ENCODE measurements around the gene PHF2. TPM values are rescaled to one million over a fixed set of nuclear protein-coding genes. Genes with fewer than 3 reads are reported as not detected.

Gene PHF2
- total RNA-seq, 1 donor from 2014 or later: 14.2 TPM

- no peak for DNase-seq (ENCODE audit: low read depth, low spot score)
Observed at GRCh38 chr9:93585695-93586094, 9.3 kb downstream of the PHF2 start.

DNA sequence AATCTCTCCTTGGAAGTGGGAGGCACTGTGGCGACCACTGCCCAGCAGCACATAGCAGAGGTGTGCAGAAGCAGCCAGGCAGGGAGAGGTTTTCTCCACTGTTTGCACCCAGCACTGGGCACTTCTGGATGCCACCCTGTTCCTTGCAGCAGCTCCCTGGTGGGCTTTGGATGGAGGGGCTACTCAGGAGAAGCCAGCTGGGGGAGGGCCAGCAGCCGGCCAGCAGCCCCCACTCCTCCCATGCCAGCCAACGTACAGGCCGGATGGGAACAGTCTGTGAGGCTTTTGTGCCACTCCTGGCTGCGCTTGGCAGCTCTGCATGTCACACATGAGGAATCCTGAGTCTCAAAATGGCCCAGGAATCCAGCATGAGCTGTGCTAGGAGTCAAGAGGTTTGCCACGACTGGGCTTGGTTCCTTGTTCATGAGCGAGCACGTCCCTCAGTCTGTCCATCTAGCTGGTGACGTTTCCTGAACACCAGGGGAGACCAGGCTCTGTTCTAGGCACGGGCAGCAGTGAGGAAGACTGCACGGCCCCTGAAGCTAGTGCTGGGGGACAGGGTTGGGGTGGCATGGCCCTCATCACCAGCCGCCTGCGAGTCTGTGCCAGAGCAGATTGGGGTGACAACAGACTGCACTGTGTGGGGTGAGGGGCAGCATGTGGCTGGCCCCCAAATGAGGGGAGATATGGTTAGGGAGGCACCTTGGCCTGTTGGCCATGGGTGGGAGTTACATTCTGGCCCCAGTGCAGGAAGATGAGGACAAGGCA lies 10.1 kb downstream of the PHF2 start:
- no peak for DNase-seq (ENCODE audit: low read depth, low spot score)

DNA sequence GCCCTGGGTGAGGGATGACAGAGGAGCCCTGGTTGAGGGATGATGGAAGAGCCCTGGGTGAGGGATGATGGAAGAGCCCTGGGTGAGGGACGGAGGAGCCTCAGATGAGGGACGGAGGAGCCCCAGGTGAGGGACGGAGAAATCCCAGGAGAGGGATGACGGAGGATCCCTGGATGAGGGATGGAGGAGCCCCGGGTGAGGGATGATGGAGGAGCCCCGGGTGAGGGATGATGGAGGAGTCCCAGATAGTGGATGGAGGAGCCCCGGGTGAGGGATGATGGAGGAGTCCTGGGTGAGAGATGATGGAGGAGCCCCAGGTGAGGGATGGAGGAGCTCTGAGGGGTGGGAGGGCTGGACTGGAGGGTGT lies 10.9 kb downstream of the PHF2 start:
- DNase-seq (ENCODE audit: low read depth, low spot score): no peak

DNA sequence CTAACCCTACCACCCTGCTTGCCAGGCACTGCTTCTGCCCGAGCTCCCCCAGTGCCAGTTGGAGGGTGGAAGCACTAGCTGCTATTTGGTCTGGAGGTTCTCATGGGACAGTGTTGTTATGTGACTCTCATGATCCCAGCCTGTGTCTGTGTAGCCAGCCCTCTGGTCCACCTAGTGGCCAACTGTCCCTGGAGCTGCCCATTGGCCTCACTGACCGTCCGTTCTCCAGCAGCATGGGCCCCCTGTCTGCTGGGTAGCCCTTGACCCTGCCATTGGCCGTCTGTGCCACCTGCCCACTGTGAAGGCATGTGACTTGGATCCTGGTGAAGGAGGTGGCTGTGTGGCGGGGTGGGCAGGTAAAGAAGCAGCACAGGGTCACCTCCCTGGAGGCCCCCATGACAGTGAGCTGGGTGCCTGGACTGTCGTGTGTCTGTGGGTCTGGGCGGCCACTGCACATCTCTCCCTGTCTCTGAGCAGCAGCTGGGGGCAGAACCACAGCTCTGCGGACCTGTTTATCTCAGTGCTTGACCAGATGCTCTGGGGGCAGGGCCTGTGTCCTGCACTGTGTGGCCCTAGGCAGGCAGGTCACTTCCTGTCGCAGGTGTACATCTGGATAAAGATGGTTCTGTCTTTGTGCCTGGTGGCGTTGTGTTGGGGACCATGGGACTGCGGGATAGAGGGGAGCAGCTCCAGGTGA lies 11.4 kb downstream of the PHF2 start:
- DNase-seq (ENCODE audit: low read depth, low spot score): no peak

- DNase-seq (ENCODE audit: low read depth, low spot score): no peak
Observed at GRCh38 chr9:93588641-93589609, 12.5 kb downstream of the PHF2 start.

DNA sequence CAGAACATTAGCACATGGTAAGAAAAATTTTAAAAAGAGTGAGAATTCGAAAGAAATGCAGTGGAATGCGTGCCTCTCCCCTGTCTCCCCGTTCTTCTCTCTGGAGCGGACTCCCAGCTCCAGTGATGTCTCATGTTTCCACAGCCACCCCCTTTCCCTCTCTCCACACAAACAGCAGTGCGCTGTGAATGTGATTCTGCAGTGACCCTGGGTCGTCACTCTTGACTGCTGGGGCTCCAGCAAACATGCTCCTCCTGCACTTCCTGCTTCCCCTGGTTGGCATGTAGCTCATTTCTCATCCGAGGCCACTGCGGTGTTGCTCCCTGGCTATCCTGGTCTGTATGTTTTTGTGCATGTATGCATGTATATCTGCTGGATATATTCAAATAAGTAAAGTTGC lies 13.3 kb downstream of the PHF2 start:
- DNase-seq (ENCODE audit: low read depth, low spot score): no peak

DNA sequence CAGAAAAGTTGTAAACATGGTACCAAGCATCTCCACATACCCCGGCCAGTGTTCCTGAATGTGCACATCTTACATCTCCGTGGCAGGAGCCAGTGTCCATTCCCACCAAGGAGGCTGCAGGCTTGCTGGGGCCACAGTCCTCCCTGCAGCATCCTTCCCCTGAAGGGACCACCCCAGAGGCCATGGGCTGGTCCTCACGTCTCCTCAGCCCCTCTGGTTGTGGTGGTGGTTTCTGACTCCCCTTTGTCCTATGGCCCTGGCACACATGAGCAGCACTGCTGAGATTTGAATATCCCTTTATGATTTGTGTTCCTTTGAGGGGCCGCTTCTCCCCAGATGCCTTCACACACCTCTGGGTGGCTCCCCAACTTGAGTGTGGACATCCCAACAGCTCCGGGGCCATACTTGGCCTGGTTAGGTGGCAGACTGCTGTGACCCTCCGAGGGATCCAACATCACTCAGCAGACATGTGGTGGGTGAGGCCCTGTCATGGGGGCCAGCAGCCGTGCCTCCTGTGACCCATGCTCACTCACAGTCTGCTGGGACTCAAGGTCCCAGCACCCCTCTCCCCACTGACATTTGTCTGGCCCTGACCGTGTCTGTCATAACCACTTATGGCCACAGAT lies 14.3 kb downstream of the PHF2 start:
- no peak for DNase-seq (ENCODE audit: low read depth, low spot score)

DNA sequence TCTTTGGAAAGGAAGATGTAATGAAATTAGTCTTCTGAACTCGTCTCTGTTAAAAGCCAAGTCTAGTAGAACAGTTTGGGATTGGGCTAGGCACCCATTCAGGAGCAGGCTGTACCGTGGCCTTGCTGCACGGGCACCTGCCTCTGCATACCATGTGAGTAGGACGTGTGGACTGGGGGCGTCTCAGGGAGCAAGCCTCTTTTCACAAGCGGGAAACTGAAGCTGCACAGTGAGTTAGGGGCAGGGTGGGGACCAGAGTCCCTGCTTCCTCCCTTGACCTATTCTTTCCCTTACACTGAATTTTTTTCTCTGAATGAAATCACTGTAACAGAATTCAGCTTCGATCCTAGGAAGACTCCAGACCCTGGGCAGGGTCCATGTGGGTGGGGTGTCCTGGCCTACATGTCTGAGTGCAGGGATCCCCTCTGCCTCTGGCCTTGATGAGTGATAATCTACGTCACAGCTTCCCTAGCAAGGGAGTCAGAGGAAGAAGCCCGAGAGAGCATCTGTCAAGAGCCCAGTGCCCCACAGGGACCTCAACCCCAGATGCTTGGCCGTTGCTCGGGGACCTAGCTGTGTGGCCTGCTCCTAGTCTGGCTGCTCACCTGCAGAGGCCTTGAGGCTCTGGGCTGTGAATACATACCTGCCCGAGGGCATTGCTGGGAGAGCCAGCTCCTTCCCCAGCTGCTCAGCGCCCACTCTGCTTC lies 15.1 kb downstream of the PHF2 start:
- DNase-seq (ENCODE audit: low read depth, low spot score): no peak

DNA sequence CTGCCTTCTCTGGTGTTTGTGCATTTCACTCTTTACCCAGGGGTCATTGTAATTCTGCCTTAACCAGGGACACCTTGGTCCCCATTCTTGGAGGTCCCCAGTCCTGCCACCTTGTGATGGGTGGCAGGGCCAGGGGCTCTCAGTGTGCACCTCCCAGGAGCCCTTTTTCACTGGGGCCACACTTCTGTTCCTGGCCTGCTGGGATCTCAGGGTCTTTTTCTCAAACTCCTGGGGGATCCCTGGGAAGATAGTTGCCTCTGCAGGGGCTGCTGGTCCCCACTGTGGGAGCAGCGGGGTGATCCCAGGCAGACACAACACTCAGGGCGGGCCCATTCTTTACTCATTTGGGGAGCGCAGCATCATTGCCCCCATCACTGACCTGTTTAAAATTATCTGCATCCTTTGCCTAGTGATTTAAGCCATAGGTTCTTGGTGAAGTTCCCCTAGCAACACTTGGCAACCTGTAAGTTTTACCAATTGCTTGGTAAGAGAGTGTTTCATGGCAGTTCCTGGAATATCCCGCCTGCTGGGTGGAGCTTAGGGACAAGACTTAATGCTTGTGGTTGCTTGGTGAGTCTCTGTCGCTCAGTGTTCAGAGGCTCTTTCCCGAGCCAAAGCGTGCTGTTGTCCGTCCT lies 15.7 kb downstream of the PHF2 start:
- DNase-seq (ENCODE audit: low read depth, low spot score): no peak

DNA sequence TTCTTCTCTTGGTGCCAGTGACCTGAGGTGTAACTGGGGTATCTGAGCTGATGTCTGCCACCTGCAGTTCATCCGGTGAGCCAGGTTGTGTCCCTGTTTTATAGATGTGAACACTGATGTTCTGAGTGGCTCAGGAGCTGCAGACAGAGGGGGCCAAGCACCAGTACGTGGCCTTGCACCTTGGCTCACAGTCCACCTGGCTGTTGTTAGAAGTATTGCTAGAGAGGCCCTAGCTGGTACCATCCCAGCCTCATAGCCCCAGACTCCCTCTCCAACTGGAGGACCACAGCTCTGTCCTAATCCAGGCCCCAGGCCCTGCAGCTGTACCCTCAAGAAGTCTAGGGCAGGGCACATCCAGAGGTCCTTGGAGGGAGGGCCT lies 16.2 kb downstream of the PHF2 start:
- no peak for DNase-seq (ENCODE audit: low read depth, low spot score)

- no peak for DNase-seq (ENCODE audit: low read depth, low spot score)
Observed at GRCh38 chr9:93593144-93593658, 16.8 kb downstream of the PHF2 start.

GRCh38 chr9:93594041-93594756 lies 17.8 kb downstream of the PHF2 start:
- DNase-seq (ENCODE audit: low read depth, low spot score): no peak

DNA sequence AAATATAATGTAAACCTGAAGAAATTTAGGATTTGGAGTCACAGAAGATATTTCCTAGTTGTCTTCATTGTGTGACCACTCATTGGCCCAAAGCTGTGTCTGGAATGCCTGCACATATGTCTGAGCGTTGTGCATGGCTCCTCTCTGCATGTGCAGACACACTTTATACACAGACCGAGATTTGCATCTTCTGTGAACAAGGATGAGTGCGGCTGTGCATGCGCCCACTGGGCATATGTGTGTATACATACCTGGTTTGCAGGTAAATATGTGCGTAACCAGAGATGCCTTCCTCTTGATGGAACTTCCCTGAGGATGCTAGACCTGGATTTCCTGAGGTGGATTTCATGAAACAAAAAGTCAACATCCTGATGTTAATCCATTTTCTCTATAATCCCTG lies 19.1 kb downstream of the PHF2 start:
- no peak for DNase-seq (ENCODE audit: low read depth, low spot score)

GRCh38 chr9:93595861-93596365 lies 19.5 kb downstream of the PHF2 start:
- DNase-seq (ENCODE audit: low read depth, low spot score): no peak

GRCh38 chr9:93596399-93596798 lies 20.0 kb downstream of the PHF2 start:
- no peak for DNase-seq (ENCODE audit: low read depth, low spot score)

DNA sequence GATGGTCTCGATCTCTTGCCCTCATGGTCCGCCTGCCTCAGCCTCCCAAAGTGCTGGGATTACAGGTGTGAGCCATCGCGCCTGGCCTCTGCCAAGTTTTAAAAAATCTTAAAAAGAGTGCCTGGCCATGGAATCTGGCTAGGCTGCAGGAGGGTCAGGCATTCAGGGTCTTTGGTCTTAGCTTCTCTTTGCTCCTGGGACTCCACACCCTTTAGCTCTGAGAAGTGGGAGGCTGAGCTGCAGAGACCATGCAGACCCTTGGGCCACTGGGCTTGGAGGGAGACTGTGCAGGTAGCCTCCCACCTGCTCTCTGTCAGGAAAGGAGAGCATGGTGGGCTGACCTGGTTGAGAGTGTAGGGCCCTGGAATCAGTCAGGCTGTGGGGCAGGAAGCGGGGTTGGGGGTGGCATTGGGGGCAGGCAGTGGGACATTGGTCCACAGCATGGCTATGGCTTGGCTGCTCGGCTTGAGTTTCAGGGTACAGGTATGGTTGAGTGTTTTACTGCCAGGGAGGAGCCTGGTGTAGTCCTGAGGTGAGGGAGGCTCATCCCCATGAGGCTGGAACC lies 20.8 kb downstream of the PHF2 start:
- DNase-seq (ENCODE audit: low read depth, low spot score): no peak

- DNase-seq (ENCODE audit: low read depth, low spot score): no peak
Observed at GRCh38 chr9:93597871-93598646, 21.7 kb downstream of the PHF2 start.

GRCh38 chr9:93598647-93599241 lies 22.4 kb downstream of the PHF2 start:
- DNase-seq (ENCODE audit: low read depth, low spot score): no peak

Data from pulmonary artery endothelial cell (primary cell).